ENCODE measurements around the gene AREL1.

Gene AREL1

DNA sequence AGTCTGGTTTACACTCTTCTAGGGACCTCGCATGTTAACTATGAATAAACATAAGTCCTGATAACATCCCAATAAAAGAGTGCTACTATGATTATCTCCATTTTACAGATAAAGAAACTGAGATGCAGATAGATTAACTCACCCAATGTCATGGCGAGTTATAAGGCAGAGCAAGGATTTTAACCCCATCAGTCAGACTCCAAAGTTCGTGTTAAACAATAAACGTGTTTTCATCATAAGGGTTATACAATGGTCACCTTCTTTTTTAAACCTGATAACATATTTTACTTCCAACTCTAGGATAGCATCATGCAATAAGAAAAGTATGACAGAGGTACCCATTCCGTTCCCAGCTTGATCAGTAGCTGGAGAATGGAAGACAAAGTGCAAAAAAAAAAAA lies 1.2 kb downstream of the AREL1 start:
- Mint-ChIP-seq H3K27ac (no peak overlapping the region), H3K27me3 (no peaks in the 10 kb centered on the region), H3K4me1 (ENCODE audit: low read depth) (peaks cover 63% of the 10 kb centered on the region), H3K4me3 (peak overlapping the region; percentile 95), H3K36me3 (peaks cover 2% of the 10 kb centered on the region), H3K9me3 (ENCODE audit: low read depth) (no peaks in the 10 kb centered on the region)

DNA sequence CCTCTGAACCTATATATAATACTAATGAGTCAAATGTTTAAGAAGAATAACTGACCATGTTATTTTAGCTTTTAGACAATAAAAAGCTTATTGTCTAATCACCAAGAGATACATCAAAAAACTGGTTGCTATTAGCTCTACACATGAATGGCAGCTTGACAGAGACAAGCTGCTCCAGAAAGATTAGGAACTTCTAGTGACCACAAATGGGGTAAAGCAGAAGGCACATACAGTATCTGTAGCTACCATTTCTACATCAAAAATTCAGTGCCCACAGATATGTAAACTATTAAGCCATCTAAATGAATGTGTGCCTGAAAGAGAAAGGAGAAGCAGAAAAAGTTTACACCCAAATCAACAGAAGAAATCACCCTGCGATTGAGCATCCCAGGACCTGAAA lies 2.4 kb downstream of the AREL1 start:
- Mint-ChIP-seq H3K4me3 (peak overlapping the region; percentile 33), H3K4me1 (ENCODE audit: low read depth) (peaks cover 65% of the 10 kb centered on the region)

DNA sequence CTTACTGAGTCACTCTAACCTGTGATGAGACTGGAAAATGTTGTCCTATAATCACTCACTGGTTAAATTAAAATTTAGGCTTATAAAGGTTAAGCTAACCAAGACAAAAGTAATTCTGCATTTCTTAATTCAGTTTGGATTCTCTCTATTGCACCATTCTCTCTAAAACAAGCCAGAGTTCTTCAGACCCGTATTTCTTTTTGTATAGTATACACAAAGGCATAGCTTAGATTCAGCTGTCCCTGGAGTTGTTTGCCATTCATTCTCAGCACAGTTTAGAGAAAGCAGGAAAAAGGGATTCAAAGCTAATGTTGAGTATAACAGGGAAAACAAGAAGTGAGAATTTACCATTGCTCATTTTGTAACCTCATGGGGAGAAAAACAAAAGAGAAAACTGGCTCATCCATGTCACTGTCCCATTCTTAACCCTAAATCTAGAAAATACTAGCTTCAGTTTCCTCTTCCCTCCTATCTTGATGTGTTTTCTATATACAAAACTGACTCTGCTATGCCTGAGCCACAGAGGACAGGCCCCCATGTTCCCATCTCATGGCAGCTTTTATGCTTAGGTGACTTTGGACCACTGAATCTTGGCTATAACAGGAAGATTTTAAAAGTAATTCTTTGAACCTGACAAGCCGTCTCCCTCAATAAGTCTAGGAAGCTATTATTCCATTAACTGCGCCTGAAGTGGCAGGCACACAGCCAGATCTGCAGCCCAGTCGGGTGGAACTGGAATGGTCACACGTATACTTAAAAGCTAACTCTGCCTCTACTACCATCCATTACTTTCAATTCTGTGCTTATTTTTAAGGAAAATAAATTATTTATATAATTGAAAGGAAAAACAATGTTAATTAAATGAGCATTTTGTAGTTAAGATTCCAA lies 7.0 kb downstream of the AREL1 start:
- peaks cover 13% of the 10 kb centered on the region for H3K36me3 Mint-ChIP-seq
- H3K27me3 Mint-ChIP-seq: no peaks in the 10 kb centered on the region
- H3K27ac Mint-ChIP-seq: no peak overlapping the region
- H3K4me3 Mint-ChIP-seq: no peak overlapping the region
- peaks cover 54% of the 10 kb centered on the region for H3K4me1 Mint-ChIP-seq (ENCODE audit: low read depth)
- no peaks in the 10 kb centered on the region for H3K9me3 Mint-ChIP-seq (ENCODE audit: low read depth)

More for the DNA sequence above, 2.4 kb downstream of the AREL1 start:
- peaks cover 2% of the 10 kb centered on the region for H3K36me3 Mint-ChIP-seq
- no peaks in the 10 kb centered on the region for H3K27me3 Mint-ChIP-seq
- no peaks in the 10 kb centered on the region for H3K9me3 Mint-ChIP-seq (ENCODE audit: low read depth)
- no peak overlapping the region for H3K27ac Mint-ChIP-seq

DNA sequence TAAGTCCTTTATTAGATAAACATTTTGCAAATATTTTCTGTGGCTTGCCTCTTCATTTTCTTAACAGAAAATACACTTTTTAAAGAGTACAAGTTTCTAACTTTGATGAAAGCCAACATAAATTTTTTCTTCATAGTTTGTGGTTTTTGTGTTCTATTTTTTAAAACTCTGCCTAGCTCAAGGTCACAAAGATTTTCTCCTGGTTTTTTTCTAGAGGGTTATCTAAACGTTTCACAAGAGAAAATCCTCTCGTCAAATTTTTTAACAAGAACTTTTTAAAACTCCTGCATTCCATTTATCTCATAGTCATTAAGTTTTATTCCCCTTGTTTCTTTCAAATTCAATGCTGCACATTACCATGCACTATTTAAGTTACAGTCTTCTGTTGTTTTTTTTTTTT lies 8.2 kb downstream of the AREL1 start:
- no peaks in the 10 kb centered on the region for H3K9me3 Mint-ChIP-seq (ENCODE audit: low read depth)

DNA sequence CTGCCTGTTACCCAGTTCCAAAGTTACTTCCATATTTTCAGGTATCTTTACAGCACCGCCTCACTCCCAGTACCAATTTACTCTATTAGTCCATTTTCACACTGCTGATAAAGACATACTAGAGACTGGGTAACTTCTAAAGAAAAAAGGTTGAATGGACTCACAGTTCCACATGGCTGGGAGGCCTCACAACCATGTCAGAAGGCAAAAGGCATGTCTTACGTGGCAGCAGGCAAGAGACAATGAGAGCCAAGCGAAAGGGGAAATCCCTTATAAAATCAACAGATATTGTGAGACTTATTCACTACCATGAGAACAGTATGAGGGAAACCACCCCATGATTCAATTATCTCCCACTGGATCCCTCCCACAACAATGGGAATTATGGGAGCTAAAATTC lies 9.8 kb downstream of the AREL1 start:
- Mint-ChIP-seq H3K27ac (peak overlapping the region; percentile 6), H3K4me3 (no peak overlapping the region), H3K36me3 (peaks cover 18% of the 10 kb centered on the region), H3K27me3 (no peaks in the 10 kb centered on the region), H3K9me3 (ENCODE audit: low read depth) (no peaks in the 10 kb centered on the region), H3K4me1 (ENCODE audit: low read depth) (peaks cover 43% of the 10 kb centered on the region)

More for the DNA sequence above, 8.2 kb downstream of the AREL1 start:
- no peaks in the 10 kb centered on the region for H3K27me3 Mint-ChIP-seq
- no peak overlapping the region for H3K27ac Mint-ChIP-seq
- no peak overlapping the region for H3K4me3 Mint-ChIP-seq
- H3K4me1 Mint-ChIP-seq (ENCODE audit: low read depth): peaks cover 47% of the 10 kb centered on the region
- peaks cover 13% of the 10 kb centered on the region for H3K36me3 Mint-ChIP-seq

DNA sequence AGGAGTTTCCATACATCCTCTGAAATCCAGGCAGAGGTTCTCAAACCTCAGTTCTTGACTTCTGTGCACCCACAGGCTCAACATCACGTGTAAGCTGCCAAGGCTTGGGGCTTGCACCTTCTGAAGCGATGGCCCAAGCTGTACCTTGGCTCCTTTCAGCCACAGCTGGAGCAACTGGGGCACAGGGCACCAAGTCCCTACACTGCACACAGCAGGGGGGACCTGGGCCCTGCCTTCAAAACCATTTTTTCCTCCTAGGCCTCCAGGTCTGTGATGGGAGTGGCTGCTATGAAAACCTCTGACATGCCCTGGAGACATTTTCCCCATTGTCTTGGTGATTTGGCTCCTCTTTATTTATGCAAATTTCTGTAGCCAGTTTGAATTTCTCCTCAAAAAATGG lies 10.6 kb downstream of the AREL1 start:
- H3K9me3 Mint-ChIP-seq (ENCODE audit: low read depth): no peaks in the 10 kb centered on the region
- H3K27ac Mint-ChIP-seq: no peak overlapping the region
- H3K36me3 Mint-ChIP-seq: peaks cover 21% of the 10 kb centered on the region
- H3K4me1 Mint-ChIP-seq (ENCODE audit: low read depth): peaks cover 45% of the 10 kb centered on the region
- no peak overlapping the region for H3K4me3 Mint-ChIP-seq
- no peaks in the 10 kb centered on the region for H3K27me3 Mint-ChIP-seq

DNA sequence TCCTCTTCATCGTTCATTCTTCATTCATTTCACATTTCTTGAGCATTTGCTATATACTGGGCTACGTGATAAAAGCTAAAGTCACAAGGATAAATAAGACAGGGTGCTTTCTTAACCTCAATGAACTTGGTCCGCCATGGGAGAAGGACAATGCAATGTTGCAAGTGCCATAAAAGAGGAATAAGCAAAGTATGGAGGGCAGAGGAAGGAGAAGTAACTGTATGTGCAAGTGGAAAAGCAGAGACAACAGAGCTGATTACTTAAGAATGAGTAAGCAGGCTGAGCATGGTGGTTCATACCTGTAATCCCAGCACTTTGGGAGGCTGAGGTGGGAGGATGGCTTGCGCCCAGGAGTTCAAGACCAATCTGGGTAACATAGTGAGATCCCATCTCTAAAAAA lies 14.4 kb downstream of the AREL1 start:
- Mint-ChIP-seq H3K27me3 (no peaks in the 10 kb centered on the region), H3K36me3 (peaks cover 14% of the 10 kb centered on the region), H3K27ac (no peak overlapping the region), H3K4me3 (no peak overlapping the region), H3K9me3 (ENCODE audit: low read depth) (no peaks in the 10 kb centered on the region), H3K4me1 (ENCODE audit: low read depth) (peaks cover 35% of the 10 kb centered on the region)

DNA sequence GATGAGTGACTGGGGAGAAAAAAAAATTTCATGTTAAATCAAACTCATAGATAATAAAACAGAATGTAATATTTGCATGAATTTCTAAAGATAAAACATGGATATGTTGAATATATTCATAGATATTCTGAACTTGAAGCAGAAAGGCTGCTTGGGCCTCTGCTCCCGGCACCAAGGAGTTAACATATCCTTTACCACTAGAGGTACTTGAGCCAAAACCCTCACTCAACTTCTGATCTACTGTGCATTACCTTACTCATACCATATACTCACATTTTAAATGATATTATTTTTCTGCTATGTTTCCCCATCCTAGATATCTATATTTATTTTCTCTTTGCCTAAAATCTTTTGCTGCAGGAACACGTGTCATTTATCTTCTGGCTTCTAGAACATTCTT lies 14.9 kb downstream of the AREL1 start:
- H3K4me1 Mint-ChIP-seq (ENCODE audit: low read depth): peaks cover 34% of the 10 kb centered on the region
- H3K4me3 Mint-ChIP-seq: no peak overlapping the region
- peaks cover 12% of the 10 kb centered on the region for H3K36me3 Mint-ChIP-seq
- H3K9me3 Mint-ChIP-seq (ENCODE audit: low read depth): no peaks in the 10 kb centered on the region
- H3K27ac Mint-ChIP-seq: no peak overlapping the region
- no peaks in the 10 kb centered on the region for H3K27me3 Mint-ChIP-seq

DNA sequence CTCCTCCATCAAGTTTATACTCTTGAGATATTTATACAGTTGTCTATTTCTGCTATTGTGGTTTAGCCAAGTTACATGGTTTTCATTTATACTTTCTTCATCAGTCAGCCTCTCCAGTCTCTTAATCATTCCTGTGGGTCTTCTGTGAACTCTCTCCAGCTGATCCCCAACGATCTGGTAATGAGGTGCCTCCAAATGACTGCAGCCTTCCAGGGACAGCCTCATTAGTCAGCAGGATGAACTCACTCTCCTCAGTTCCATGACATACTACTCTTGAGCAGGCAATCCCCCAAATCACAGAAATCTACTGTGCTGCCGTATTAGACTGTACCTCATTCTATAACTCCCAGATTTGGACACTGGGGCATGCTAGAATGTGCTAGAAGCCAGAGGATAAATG lies 15.3 kb downstream of the AREL1 start:
- no peaks in the 10 kb centered on the region for H3K27me3 Mint-ChIP-seq
- H3K4me3 Mint-ChIP-seq: no peak overlapping the region
- no peaks in the 10 kb centered on the region for H3K9me3 Mint-ChIP-seq (ENCODE audit: low read depth)
- no peak overlapping the region for H3K27ac Mint-ChIP-seq
- peaks cover 30% of the 10 kb centered on the region for H3K4me1 Mint-ChIP-seq (ENCODE audit: low read depth)
- H3K36me3 Mint-ChIP-seq: peaks cover 8% of the 10 kb centered on the region

DNA sequence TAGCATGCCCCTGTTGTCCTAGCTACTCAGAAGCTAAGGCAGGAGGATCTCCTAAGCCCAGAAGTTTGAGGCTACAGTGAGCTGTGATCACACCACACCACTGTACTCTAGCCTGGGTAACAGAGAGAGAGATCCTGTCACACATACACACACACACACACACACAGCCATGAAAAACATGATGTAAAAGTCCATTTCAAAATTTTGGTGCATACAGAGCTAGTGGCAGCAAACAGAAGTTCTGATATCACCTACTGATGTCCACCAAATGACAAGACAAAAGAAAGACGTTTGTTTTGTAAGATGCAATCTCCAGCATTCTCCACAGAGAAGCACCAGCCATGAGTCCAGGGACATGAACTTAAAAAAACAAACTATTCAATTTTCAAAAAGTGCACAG lies 15.9 kb downstream of the AREL1 start:
- Mint-ChIP-seq H3K27me3 (no peaks in the 10 kb centered on the region), H3K27ac (no peak overlapping the region), H3K4me3 (no peak overlapping the region), H3K36me3 (peaks cover 8% of the 10 kb centered on the region), H3K9me3 (ENCODE audit: low read depth) (no peaks in the 10 kb centered on the region), H3K4me1 (ENCODE audit: low read depth) (peaks cover 30% of the 10 kb centered on the region)

DNA sequence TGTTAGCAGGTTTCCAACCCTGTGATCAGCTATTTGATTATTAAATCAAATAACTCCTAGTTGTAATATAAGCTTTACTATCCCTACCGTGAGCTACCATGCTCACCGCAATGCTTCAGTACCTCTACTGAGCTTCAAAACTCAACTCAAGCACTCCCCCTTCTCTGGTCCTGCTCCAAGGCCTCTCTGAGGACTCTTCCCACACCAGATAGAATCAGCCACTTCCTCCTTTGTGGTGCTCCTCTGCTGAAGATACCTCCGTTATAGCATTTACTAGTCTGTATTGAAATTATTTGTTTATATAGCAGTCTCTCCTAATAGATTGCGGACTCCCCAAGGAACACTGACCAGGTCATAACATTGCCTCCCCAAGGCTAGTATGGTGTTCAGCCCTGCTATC lies 17.5 kb downstream of the AREL1 start:
- no peak overlapping the region for H3K27ac Mint-ChIP-seq
- H3K4me3 Mint-ChIP-seq: no peak overlapping the region
- H3K9me3 Mint-ChIP-seq (ENCODE audit: low read depth): no peaks in the 10 kb centered on the region
- H3K4me1 Mint-ChIP-seq (ENCODE audit: low read depth): peaks cover 22% of the 10 kb centered on the region
- H3K27me3 Mint-ChIP-seq: no peaks in the 10 kb centered on the region
- H3K36me3 Mint-ChIP-seq: peaks cover 11% of the 10 kb centered on the region

DNA sequence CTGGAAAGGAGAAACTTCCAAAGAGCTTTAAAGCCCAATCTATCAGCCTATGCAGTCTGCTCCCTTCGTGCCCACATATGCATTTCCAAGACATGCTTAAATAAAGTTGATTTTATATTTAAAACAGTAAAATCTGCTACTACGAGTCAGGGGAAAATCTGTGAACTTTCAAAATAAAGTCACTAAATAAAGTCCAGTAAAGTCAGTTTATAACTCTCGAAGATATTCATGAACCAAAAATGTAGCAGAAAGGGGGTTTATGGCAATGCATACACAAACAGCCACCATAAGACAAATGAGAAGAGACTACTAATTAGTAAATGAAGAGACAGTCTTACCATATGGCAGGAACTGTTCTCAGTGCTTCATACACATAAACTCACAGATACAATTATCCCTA lies 19.7 kb downstream of the AREL1 start:
- Mint-ChIP-seq H3K36me3 (peaks cover 14% of the 10 kb centered on the region), H3K9me3 (ENCODE audit: low read depth) (no peaks in the 10 kb centered on the region), H3K4me1 (ENCODE audit: low read depth) (peaks cover 17% of the 10 kb centered on the region), H3K27ac (no peak overlapping the region), H3K27me3 (no peaks in the 10 kb centered on the region), H3K4me3 (no peak overlapping the region)

DNA sequence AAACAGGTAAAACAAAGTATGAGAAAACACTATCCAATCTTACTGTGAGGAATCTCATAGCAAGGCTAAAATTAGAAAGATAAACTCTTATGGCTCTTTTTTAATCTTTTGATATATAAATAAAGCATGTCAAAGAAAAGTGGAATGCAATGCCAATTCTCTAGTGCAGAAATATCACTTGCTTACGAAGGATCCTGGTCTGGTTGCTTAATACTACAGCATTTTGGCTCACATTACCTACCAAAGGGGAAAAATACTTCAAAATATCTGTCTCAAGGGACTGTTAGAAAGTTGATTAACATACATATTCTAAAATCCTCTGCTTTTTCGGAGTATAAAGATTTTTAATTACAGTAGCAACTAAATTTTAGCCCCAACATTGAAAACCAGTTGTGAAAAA lies 21.4 kb downstream of the AREL1 start:
- H3K4me3 Mint-ChIP-seq: no peak overlapping the region
- H3K27ac Mint-ChIP-seq: no peak overlapping the region
- H3K27me3 Mint-ChIP-seq: no peaks in the 10 kb centered on the region
- peaks cover 12% of the 10 kb centered on the region for H3K4me1 Mint-ChIP-seq (ENCODE audit: low read depth)
- H3K36me3 Mint-ChIP-seq: peaks cover 13% of the 10 kb centered on the region
- H3K9me3 Mint-ChIP-seq (ENCODE audit: low read depth): no peaks in the 10 kb centered on the region

DNA sequence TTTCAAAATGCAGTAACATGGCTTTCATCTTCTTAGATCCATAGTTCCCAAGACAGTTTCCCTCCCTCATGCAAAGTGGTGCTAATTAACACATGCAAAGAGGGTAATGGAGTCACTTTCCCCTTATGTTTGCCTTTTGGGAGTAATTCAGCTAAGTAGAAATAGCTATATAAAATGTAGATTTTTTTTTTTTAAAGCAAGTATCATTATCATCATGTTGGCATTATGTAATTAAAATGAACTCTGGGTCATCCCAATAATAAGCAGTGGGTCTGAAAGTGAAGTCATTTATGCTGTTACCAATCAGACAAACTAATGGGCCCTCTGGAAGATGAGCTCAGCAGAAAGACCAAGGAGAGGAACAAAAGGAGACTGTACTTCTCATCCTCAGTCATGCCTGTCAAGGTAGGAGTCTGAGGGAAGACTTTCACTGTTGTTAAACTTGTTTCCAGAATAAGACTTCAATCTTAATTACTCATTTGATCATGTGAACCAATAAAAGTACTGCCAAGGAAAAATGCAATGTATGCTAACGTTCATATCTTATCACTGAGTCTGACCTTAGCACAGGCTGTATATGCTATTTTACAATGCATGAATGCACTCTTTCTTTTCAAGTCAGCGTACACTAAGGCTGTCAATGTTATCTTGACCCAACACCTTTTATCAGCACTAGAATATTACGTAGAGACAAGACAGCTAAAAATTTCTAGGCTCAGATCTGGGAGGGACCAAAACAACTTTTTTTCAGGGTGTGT lies 26.8 kb downstream of the AREL1 start:
- Mint-ChIP-seq H3K36me3 (peaks cover 15% of the 10 kb centered on the region), H3K4me1 (ENCODE audit: low read depth) (peaks cover 27% of the 10 kb centered on the region), H3K27me3 (no peaks in the 10 kb centered on the region), H3K9me3 (ENCODE audit: low read depth) (no peaks in the 10 kb centered on the region), H3K27ac (no peak overlapping the region), H3K4me3 (no peak overlapping the region)

DNA sequence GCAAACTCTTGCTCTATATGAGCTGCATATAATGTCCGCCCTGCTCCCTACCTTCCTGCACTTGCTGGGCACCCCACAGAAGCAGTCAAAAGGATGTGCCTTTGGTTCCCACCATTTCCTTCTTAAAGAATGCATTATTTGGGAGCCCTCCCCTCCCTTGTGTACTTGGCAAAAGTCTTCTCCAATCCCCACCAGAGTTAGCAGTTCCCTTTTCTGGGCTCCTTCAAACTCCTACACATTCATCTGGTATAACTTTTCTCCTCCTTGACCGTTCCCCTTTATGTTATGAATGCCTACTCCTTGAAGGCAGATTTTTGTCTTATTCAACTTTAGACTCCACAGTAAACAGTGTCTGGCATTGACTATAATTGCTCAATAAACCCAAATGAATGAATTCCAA lies 27.8 kb downstream of the AREL1 start:
- Mint-ChIP-seq H3K4me1 (ENCODE audit: low read depth) (peaks cover 27% of the 10 kb centered on the region), H3K27me3 (no peaks in the 10 kb centered on the region), H3K27ac (peak overlapping the region; percentile 16), H3K36me3 (peaks cover 15% of the 10 kb centered on the region), H3K4me3 (no peak overlapping the region), H3K9me3 (ENCODE audit: low read depth) (no peaks in the 10 kb centered on the region)

Measured in activated naive CD8-positive, alpha-beta T cell (primary cell).